ENCODE data around the gene THOC3. TPM values are rescaled to one million over a fixed set of nuclear protein-coding genes. Genes with fewer than 3 reads are reported as not detected.
A peak's percentile ranks its signal among the peaks of the same experiment; 100 is the strongest.
"Not testable (repeated sequence)": the region's sequence is repeated elsewhere in the genome, so short reads cannot be mapped to it uniquely, and the experiment has no call there.

The THOC3 gene
- total RNA-seq, 2 experiments from 2014 or later, result 25.5 to 32.0 TPM

DNA sequence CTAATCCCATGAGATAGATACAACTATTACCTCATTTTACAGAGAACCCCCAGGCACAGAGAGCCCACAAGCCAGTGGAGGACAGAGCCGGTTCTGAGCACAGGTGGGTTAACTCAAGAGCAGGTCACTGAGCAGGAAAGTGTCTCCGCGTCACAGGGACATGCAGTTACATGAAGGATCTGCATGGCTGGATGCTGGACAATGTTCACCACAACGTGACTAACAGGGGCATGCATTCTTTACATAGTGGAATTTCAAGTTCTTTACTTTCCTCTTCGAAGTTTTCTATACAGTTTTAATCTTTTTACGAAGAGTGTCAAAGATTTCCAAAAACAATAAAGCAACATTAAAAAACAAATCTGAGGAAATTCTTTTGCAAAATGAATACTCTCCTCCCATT lies 7.9 kb downstream of the THOC3 start:
- H3K4me1 ChIP-seq (ENCODE audit: insufficient read depth, low read length); H3K27ac ChIP-seq (ENCODE audit: low read depth in 1 of 2, low read length in 2 of 2); H3K9me3 Mint-ChIP-seq; H3K27me3 ChIP-seq (ENCODE audit: control insufficient read depth in 1 of 2, insufficient read depth in 2 of 2, low read length in 2 of 2); DNase-seq; CTCF ChIA-PET; intact Hi-C loops (cut with DNase I, micrococcal nuclease); POLR2A ChIA-PET; H3K4me3 ChIP-seq (ENCODE audit: low read length); ATAC-seq (ENCODE audit: poor library complexity); H3K9me3 ChIP-seq (ENCODE audit: control insufficient read depth in 1 of 2, insufficient read depth in 1 of 2, low read length in 2 of 2); H3K4me3 Mint-ChIP-seq; H3K36me3 ChIP-seq (ENCODE audit: insufficient read depth, low read length); H3K4me1 Mint-ChIP-seq (ENCODE audit: low read depth); H3K27me3 Mint-ChIP-seq; H3K27ac Mint-ChIP-seq: not testable (repeated sequence)
- peaks cover 14% of the 10 kb centered on the region for H3K36me3 Mint-ChIP-seq (ENCODE audit: low read depth)

DNA sequence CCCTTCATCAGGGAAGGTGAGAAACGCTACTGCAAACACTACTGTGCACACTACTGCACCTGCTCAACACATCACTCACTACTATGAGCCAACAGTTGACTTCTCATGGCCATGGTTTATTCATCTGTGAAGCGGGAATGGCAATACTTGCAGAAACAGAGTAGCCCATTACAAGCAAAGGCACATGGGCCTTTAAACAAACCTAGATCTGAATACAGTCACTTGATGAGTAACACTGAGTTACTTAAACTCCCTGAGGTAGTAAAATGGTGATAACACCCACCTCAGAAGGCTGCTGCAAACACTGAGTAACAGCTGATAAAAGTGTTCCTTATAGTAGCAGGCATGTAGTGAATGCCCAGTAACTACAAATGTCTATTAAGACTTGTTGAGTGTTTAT lies 9.6 kb downstream of the THOC3 start:
- CTCF ChIA-PET; H3K27ac Mint-ChIP-seq; H3K27me3 Mint-ChIP-seq; DNase-seq; H3K4me1 Mint-ChIP-seq (ENCODE audit: low read depth); H3K27me3 ChIP-seq (ENCODE audit: control insufficient read depth in 1 of 2, insufficient read depth in 2 of 2, low read length in 2 of 2); H3K9me3 ChIP-seq (ENCODE audit: control insufficient read depth in 1 of 2, insufficient read depth in 1 of 2, low read length in 2 of 2); intact Hi-C loops (cut with DNase I, micrococcal nuclease); H3K4me3 Mint-ChIP-seq; H3K4me1 ChIP-seq (ENCODE audit: insufficient read depth, low read length); H3K36me3 Mint-ChIP-seq (ENCODE audit: low read depth); H3K36me3 ChIP-seq (ENCODE audit: insufficient read depth, low read length); H3K9me3 Mint-ChIP-seq; H3K4me3 ChIP-seq (ENCODE audit: low read length); POLR2A ChIA-PET; ATAC-seq (ENCODE audit: poor library complexity); H3K27ac ChIP-seq (ENCODE audit: low read depth in 1 of 2, low read length in 2 of 2): not testable (repeated sequence)

DNA sequence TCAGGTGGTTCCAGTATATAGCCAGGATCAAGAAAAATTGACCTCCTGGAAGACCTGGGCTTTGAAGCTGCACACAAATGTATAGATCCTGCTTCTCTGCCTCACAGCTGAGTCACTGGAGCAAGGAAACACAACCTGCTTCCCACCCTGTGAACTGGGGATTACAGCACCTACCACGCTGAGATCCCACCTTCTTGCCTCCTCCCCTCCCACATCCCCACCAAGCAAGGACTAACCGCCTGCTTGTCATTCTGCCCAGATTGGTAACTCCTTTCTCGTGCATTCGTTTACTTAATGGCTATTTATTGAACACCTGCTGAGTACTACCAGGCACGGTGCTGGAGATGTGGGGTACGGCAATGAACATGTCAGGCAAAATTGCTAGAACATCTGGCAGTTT lies 14.0 kb downstream of the THOC3 start:
- H3K4me3 Mint-ChIP-seq; H3K36me3 Mint-ChIP-seq (ENCODE audit: low read depth); ATAC-seq (ENCODE audit: poor library complexity); intact Hi-C loops (cut with DNase I, micrococcal nuclease); H3K9me3 ChIP-seq (ENCODE audit: control insufficient read depth in 1 of 2, insufficient read depth in 1 of 2, low read length in 2 of 2); H3K9me3 Mint-ChIP-seq; POLR2A ChIA-PET; H3K4me1 Mint-ChIP-seq (ENCODE audit: low read depth); H3K27me3 ChIP-seq (ENCODE audit: control insufficient read depth in 1 of 2, insufficient read depth in 2 of 2, low read length in 2 of 2); H3K27ac Mint-ChIP-seq; H3K27me3 Mint-ChIP-seq; H3K4me1 ChIP-seq (ENCODE audit: insufficient read depth, low read length); DNase-seq; H3K27ac ChIP-seq (ENCODE audit: low read depth in 1 of 2, low read length in 2 of 2); H3K36me3 ChIP-seq (ENCODE audit: insufficient read depth, low read length); CTCF ChIA-PET; H3K4me3 ChIP-seq (ENCODE audit: low read length): not testable (repeated sequence)

DNA sequence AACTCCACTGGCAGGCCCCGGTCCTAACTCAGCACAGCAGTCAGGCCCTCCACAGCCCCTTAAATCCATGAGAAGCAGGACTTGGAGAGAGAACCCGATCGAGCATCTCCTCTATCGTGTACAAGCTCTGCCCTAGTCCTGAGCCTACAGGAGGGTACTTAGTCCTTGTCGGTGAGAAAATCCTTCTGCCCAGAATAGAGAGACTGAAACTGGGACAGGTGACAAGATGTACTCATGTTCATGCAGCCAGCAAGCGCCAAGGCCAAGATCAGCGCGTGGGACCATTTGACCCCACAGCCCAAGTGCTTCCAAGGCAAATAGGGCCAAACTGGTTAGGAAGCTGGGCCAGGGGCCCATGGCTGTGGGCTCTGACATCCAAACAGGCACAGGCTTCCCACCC lies 15.3 kb downstream of the THOC3 start:
- H3K9me3 Mint-ChIP-seq; H3K27me3 ChIP-seq (ENCODE audit: control insufficient read depth in 1 of 2, insufficient read depth in 2 of 2, low read length in 2 of 2); H3K4me3 Mint-ChIP-seq; H3K27ac Mint-ChIP-seq; H3K4me1 ChIP-seq (ENCODE audit: insufficient read depth, low read length); POLR2A ChIA-PET; DNase-seq; H3K36me3 Mint-ChIP-seq (ENCODE audit: low read depth); intact Hi-C loops (cut with DNase I, micrococcal nuclease); H3K4me3 ChIP-seq (ENCODE audit: low read length); H3K27me3 Mint-ChIP-seq; H3K36me3 ChIP-seq (ENCODE audit: insufficient read depth, low read length); CTCF ChIA-PET; H3K9me3 ChIP-seq (ENCODE audit: control insufficient read depth in 1 of 2, insufficient read depth in 1 of 2, low read length in 2 of 2); ATAC-seq (ENCODE audit: poor library complexity); H3K4me1 Mint-ChIP-seq (ENCODE audit: low read depth); H3K27ac ChIP-seq (ENCODE audit: low read depth in 1 of 2, low read length in 2 of 2): not testable (repeated sequence)

DNA sequence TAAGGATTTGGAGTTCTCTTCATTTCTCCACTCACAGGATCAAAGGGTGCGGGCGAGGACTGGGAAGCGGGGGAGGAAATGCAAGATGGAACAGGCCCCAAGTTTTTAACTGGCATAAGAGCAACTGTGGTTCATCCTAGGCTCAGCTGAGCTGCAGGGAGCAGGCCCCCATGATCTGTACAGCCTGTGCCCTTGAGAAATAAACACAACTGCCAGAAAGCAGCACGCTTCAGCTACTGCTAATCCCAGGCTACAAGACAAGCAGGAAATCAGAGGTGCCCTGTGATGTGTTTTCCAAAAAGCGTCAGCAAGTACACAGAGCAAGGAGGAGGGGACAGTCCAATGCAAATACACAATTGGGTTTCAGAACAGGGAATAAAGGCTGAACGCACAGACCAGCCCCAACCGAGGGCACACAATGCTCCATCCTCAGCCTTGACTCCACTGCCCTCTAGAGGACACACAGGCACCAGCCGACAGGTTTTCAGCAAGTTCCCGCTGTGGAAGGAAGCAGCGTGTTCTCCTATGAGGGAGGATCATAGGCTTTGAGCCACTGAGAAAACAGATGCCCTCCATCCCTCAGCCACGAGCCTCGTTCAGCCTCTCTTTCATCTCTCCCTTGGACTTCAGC lies 16.7 kb downstream of the THOC3 start:
- intact Hi-C loops (cut with DNase I, micrococcal nuclease); H3K4me3 ChIP-seq (ENCODE audit: low read length); POLR2A ChIA-PET; H3K4me3 Mint-ChIP-seq; H3K27ac Mint-ChIP-seq; H3K9me3 Mint-ChIP-seq; H3K36me3 ChIP-seq (ENCODE audit: insufficient read depth, low read length); H3K4me1 Mint-ChIP-seq (ENCODE audit: low read depth); H3K27ac ChIP-seq (ENCODE audit: low read depth in 1 of 2, low read length in 2 of 2); DNase-seq; H3K27me3 Mint-ChIP-seq; H3K4me1 ChIP-seq (ENCODE audit: insufficient read depth, low read length); H3K27me3 ChIP-seq (ENCODE audit: control insufficient read depth in 1 of 2, insufficient read depth in 2 of 2, low read length in 2 of 2); H3K9me3 ChIP-seq (ENCODE audit: control insufficient read depth in 1 of 2, insufficient read depth in 1 of 2, low read length in 2 of 2); H3K36me3 Mint-ChIP-seq (ENCODE audit: low read depth); CTCF ChIA-PET: not testable (repeated sequence)
- ATAC-seq (ENCODE audit: poor library complexity), result peak; percentile 93

DNA sequence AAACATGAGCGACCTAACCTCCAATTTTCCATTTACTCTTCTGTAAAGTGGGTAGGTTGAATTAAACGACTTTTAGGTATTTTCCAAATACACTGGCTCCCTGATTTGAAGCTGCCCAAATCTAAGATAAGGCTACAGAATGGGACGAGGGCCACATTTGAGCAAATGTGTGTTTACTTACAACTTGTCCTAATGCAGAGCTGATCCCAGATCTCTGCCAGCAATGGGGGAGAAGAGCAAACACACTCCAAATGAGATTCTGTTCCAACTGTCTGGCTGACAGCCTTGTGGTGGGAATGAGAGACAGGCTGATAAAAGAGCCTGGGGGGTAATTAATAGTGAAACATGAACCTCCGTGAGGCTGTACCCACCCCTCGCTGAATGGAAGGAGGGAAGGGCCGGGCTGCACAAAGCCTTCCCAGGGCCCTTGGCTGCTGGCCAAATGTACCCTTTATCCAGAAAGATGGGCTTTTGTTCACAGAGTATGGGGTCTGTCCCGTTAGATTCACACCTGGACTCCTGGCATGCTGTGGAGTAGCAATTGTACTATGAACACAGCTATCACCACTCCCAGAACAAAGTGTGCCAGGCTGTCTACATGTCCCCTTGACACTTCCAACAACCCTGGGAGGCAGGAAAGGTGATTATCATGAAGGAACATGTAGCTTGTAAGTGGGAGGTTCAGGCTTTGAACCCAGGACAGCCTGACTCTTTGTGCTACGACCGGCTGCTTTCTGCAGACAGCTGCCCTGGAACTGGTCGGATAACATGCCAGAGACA lies 19.6 kb downstream of the THOC3 start:
- H3K4me3 Mint-ChIP-seq; ATAC-seq (ENCODE audit: poor library complexity); H3K27ac ChIP-seq (ENCODE audit: low read depth in 1 of 2, low read length in 2 of 2); intact Hi-C loops (cut with DNase I, micrococcal nuclease); H3K4me3 ChIP-seq (ENCODE audit: low read length); DNase-seq; H3K36me3 ChIP-seq (ENCODE audit: insufficient read depth, low read length); H3K27me3 ChIP-seq (ENCODE audit: control insufficient read depth in 1 of 2, insufficient read depth in 2 of 2, low read length in 2 of 2); H3K27me3 Mint-ChIP-seq; H3K4me1 Mint-ChIP-seq (ENCODE audit: low read depth); H3K9me3 ChIP-seq (ENCODE audit: control insufficient read depth in 1 of 2, insufficient read depth in 1 of 2, low read length in 2 of 2); H3K4me1 ChIP-seq (ENCODE audit: insufficient read depth, low read length); H3K27ac Mint-ChIP-seq; H3K36me3 Mint-ChIP-seq (ENCODE audit: low read depth); CTCF ChIA-PET; H3K9me3 Mint-ChIP-seq; POLR2A ChIA-PET: not testable (repeated sequence)

DNA sequence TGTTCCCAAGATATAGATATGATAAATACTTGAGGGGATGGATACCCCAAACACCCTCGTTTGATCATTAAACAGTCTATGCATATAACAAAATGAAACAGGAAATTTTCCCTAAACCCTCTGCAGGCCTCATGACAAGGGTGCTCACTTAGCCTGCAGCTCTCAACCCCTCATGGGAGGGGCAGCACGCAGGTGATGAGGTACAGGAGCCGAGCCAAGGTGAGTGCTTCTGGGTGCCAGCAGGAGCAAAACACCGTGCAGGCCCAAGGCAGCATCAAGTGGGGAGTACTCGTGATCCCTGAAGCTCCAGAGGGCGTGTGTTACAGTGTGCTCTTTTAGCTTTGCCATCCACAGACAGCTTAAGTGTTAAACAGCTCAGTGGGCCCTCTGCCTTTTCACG lies 24.9 kb downstream of the THOC3 start:
- peaks cover 14% of the 10 kb centered on the region for H3K36me3 Mint-ChIP-seq (ENCODE audit: low read depth)

More for the DNA sequence above, 24.9 kb downstream of the THOC3 start:
- H3K27me3 Mint-ChIP-seq; ATAC-seq (ENCODE audit: poor library complexity); POLR2A ChIA-PET; H3K4me3 ChIP-seq (ENCODE audit: low read length); H3K9me3 Mint-ChIP-seq; H3K4me3 Mint-ChIP-seq; H3K4me1 ChIP-seq (ENCODE audit: insufficient read depth, low read length); DNase-seq; intact Hi-C loops (cut with DNase I, micrococcal nuclease); H3K27ac ChIP-seq (ENCODE audit: low read depth in 1 of 2, low read length in 2 of 2); CTCF ChIA-PET; H3K4me1 Mint-ChIP-seq (ENCODE audit: low read depth); H3K27me3 ChIP-seq (ENCODE audit: control insufficient read depth in 1 of 2, insufficient read depth in 2 of 2, low read length in 2 of 2); H3K27ac Mint-ChIP-seq; H3K9me3 ChIP-seq (ENCODE audit: control insufficient read depth in 1 of 2, insufficient read depth in 1 of 2, low read length in 2 of 2): not testable (repeated sequence)
- H3K36me3 ChIP-seq (ENCODE audit: insufficient read depth, low read length), result peaks cover 10% of the 10 kb centered on the region
